Lung (tissue), 12 donors: ENCODE measurements around the gene KCNMA1. TPM values are rescaled to one million over a fixed set of nuclear protein-coding genes. Genes with fewer than 3 reads are reported as not detected.

Experiments used
- ATAC-seq: fragments of 200-7000 bp; cut with Tn5 transposase; one replicate; pipeline ENCODE4 v1.9.1; 2020; ENCODE audit warnings: moderate number of reproducible peaks; ENCODE audit not compliant: insufficient read depth, low FRiP score
- DNase-seq, 3 donors: peaks; one replicate each; pipeline ENCODE4 v3.0.0-alpha.2; 2013 to 2017
- H3K27ac ChIP-seq, 2 donors: one replicate each; pipeline ENCODE4 v1.5.1; 2013; ENCODE audit warnings: mild to moderate bottlenecking in 2 of 2, moderate library complexity in 2 of 2, control low read depth in 1 of 2, inconsistent platforms in 1 of 2, low read depth in 1 of 2, low read length in 1 of 2
- H3K27me3 ChIP-seq, 3 donors: one replicate each; pipeline ENCODE4 v1.5.1; 2013; ENCODE audit warnings: low read length in 2 of 3; ENCODE audit not compliant: control insufficient read depth in 3 of 3, insufficient read depth in 3 of 3
- H3K36me3 ChIP-seq, 4 donors: one replicate each; pipeline ENCODE4 v1.5.1; 2013; ENCODE audit warnings: low read length in 4 of 4, mild to moderate bottlenecking in 1 of 4, moderate library complexity in 1 of 4; ENCODE audit not compliant: control insufficient read depth in 4 of 4, insufficient read depth in 4 of 4
- H3K4me1 ChIP-seq, 5 donors: one replicate each; pipeline ENCODE4 v1.5.1; 2013; ENCODE audit warnings: low read length in 5 of 5, mild to moderate bottlenecking in 2 of 5, moderate library complexity in 1 of 5; ENCODE audit not compliant: control insufficient read depth in 5 of 5, insufficient read depth in 5 of 5
- H3K4me3 ChIP-seq: one replicate; pipeline ENCODE4 v1.5.1; 2013; ENCODE audit warnings: mild to moderate bottlenecking, control low read depth, moderate library complexity
- H3K9ac ChIP-seq, 2 donors: one replicate each; pipeline ENCODE4 v1.5.1; 2013; ENCODE audit warnings: low read length in 2 of 2, control low read depth in 1 of 2; ENCODE audit not compliant: insufficient read depth in 1 of 2
- H3K9me3 ChIP-seq, 4 donors: one replicate each; pipeline ENCODE4 v1.5.1; 2013; ENCODE audit warnings: low read length in 3 of 4, mild to moderate bottlenecking in 1 of 4, moderate library complexity in 1 of 4; ENCODE audit not compliant: control insufficient read depth in 4 of 4, insufficient read depth in 3 of 4
- CTCF ChIP-seq: IDR thresholded peaks from 2 replicates; pipeline ENCODE4 v1.5.1; 2012; ENCODE audit warnings: mild to moderate bottlenecking; ENCODE audit errors: control extremely low read depth, extremely low read depth
- WGBS, 2 donors: extraction: QIAGEN DNeasy Blood & Tissue Kit; methylation state at CpG; one replicate each; pipeline ENCODE4 v1.1.7; 2013; 5-methylcytosine and 5-hydroxymethylcytosine counted together
- polyA plus RNA-seq, 2 donors: library from polyadenylated mRNA; stranded (reverse); fragments of 200-250 nt; gene quantifications; one replicate each; pipeline ENCODE4 v1.2.1, GENCODE V29; 2013
- total RNA-seq, 2 donors: library from RNA; depleted of rRNA in 1 of 2; stranded (reverse); fragments of >200 nt in 1 of 2; gene quantifications; one replicate each; pipeline ENCODE4 v1.2.1, GENCODE V29; 2014 to 2021
- donor health status: control.
- donor health status: control.
- donor health status: Bipolar disorder and iron deficiency.
- donor health status: healthy.
- donor health status: DM: yes; HTN: yes; CAD: no.

The KCNMA1 gene
- total and polyA plus RNA-seq, 4 donors, result 3.8 to 13.0 (median 5.5) TPM

GRCh38 chr10:77533146-77533886 lies 104.3 kb downstream of the KCNMA1 start:
- no peak overlapping the region for H3K27ac ChIP-seq

GRCh38 chr10:77532068-77532467 lies 105.5 kb downstream of the KCNMA1 start:
- Histone ChIP-seq H3K9me3 (no peaks in the 10 kb centered on the region), H3K4me3 (no peak overlapping the region), H3K9ac (no peak overlapping the region), H3K4me1 (peaks cover 0 to 5% (median 5%) of the 10 kb centered on the region in 5 donors), H3K27ac (no peak overlapping the region), H3K36me3 (no peaks in the 10 kb centered on the region), H3K27me3 (peaks cover 0 to 11% (median 0%) of the 10 kb centered on the region in 3 donors)
- ATAC-seq (no peak), DNase-seq (no peak)
- 80 to 81% methylated on average over 12 of the region's 12 CpGs for WGBS, 2 donors
- TF ChIP-seq CTCF, result no peak

More at GRCh38 chr10:77533146-77533886, 104.3 kb downstream of the KCNMA1 start:
- Histone ChIP-seq H3K9ac (no peak overlapping the region), H3K27me3 (peaks cover 0 to 11% (median 0%) of the 10 kb centered on the region in 3 donors), H3K4me3 (no peak overlapping the region), H3K36me3 (no peaks in the 10 kb centered on the region), H3K9me3 (no peaks in the 10 kb centered on the region), H3K4me1 (peaks cover 0 to 8% (median 5%) of the 10 kb centered on the region in 5 donors)
- ATAC-seq (no peak), DNase-seq (no peak)
- TF ChIP-seq CTCF, result no peak
- 55 to 65% methylated on average over 6 of the region's 6 CpGs for WGBS, 2 donors

GRCh38 chr10:77531441-77532001 lies 106.1 kb downstream of the KCNMA1 start:
- Histone ChIP-seq H3K27ac (peak overlapping the region in 1 of 2 donors; percentile 48), H3K27me3 (peaks cover 0 to 11% (median 0%) of the 10 kb centered on the region in 3 donors), H3K36me3 (no peaks in the 10 kb centered on the region), H3K4me1 (peaks cover 0 to 9% (median 5%) of the 10 kb centered on the region in 5 donors), H3K9me3 (no peaks in the 10 kb centered on the region), H3K9ac (no peak overlapping the region), H3K4me3 (no peak overlapping the region)
- 49 to 61% methylated on average over 10 of the region's 10 CpGs for WGBS, 2 donors
- DNase-seq (no peak), ATAC-seq (no peak)
- TF ChIP-seq CTCF, result no peak
